ENCODE data around the gene EXOC3L4. TPM values are rescaled to one million over a fixed set of nuclear protein-coding genes. Genes with fewer than 3 reads are reported as not detected.

EXOC3L4 gene
- total and polyA plus RNA-seq, 2 donors (not counting 1 experiment from before 2014, with no cell fraction given): 0.39 to 0.50 TPM

DNA sequence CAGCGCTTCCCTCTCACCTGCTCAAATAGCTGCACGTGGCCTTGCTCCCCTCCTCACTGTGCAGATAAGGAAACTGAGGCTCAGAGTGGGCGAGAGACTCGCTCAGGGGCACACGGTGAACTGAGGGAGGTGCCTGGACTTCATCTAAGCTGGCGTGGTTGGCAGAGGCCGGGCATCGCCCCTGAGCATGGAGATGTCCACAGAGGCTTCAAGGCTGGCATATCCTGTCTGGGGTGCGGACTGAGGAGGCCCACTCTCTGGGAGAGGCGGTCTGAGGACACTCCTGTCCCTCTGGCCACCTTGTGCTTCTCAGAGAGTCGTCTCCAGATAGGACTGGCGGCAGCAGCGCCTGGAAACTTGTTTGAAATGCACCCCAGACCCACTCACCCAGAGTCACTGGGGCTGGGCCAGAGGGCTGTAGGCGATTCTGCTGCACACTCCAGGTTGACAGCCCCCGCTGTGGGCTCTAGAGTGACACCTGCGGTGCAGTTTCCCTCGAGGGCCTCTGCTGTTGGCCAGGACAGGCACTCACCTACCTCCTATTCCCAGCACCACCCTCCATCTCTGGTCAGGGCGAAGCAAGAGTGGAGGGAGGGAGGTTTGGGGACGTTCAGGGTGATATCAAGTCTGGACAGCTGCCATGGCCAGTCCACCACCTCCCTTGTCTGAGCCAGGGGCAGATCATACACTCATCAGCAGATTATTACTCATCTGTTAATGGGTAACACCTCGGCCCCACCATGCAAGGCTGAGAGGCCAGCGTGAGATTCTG is 21.7 kb upstream of the EXOC3L4 start:
- Histone ChIP-seq H3K79me2 (ENCODE audit: control insufficient read depth, insufficient read depth, low read length) (no peaks in the 10 kb centered on the region), H3K4me3 (replicated peaks in 1 of 4; ENCODE audit: control extremely low read depth in 1 of 4, insufficient read depth in 1 of 4, low read depth in 3 of 4, low read length in 4 of 4) (no peak overlapping the region), H3K4me1 (ENCODE audit: control insufficient read depth, extremely low read depth, insufficient read depth, low read length) (peaks cover 4% of the 10 kb centered on the region), H3K27ac (ENCODE audit: insufficient read depth, low read length) (no peak overlapping the region), H3K9me3 (ENCODE audit: control insufficient read depth, insufficient read depth, low read depth, low read length) (no peaks in the 10 kb centered on the region), H3K4me2 (ENCODE audit: extremely low read depth, insufficient read depth, low read length) (no peak overlapping the region), H3K27me3 (ENCODE audit: control insufficient read depth, insufficient read depth, low read length) (no peaks in the 10 kb centered on the region), H3K36me3 (ENCODE audit: control insufficient read depth, insufficient read depth, low read length) (no peaks in the 10 kb centered on the region), H4K20me1 (ENCODE audit: control insufficient read depth, extremely low read depth, insufficient read depth, low read length) (no peaks in the 10 kb centered on the region), H2AFZ (ENCODE audit: low read length) (no peak overlapping the region), H3K9ac (ENCODE audit: insufficient read depth, low read length) (no peak overlapping the region)
- TF ChIP-seq, protein P1, sequence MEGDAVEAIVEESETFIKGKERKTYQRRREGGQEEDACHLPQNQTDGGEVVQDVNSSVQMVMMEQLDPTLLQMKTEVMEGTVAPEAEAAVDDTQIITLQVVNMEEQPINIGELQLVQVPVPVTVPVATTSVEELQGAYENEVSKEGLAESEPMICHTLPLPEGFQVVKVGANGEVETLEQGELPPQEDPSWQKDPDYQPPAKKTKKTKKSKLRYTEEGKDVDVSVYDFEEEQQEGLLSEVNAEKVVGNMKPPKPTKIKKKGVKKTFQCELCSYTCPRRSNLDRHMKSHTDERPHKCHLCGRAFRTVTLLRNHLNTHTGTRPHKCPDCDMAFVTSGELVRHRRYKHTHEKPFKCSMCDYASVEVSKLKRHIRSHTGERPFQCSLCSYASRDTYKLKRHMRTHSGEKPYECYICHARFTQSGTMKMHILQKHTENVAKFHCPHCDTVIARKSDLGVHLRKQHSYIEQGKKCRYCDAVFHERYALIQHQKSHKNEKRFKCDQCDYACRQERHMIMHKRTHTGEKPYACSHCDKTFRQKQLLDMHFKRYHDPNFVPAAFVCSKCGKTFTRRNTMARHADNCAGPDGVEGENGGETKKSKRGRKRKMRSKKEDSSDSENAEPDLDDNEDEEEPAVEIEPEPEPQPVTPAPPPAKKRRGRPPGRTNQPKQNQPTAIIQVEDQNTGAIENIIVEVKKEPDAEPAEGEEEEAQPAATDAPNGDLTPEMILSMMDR (conservative IDR thresholded peaks at IDR 0.05 in 1 of 2, IDR thresholded peaks at IDR 0.05 in 1 of 2; ENCODE audit: low read depth in 1 of 2, low read length in 2 of 2): no peak
- TF ChIP-seq EZH2 (IDR thresholded peaks at IDR 0.05; ENCODE audit: low read length, missing control alignments): no peak
- DNase-seq (ENCODE audit: low read depth in 2 of 2): no peak

DNA sequence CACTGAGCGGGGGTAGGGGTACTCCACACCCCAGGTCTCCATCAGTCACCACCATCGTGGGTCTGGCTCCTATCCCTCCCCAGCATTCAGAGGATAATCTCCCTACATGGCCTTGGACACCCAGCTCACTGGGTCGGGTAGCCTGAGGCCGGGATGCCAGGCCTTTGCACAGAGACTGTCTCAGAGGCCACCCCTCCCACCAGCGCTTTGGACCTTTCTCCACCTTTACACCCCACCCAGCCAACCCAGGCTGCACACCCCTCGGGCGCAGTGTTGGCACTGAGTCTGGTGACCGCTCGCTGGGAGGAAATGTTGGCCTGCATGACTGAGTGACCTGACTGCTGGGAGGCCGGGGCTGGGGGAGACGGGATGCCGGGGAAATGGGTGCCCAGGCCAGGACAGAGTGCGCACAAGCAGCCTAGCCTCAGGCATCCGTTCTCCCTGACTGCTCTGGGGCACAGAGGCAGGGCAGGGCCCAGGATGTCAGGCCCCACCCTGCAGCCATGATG is 21.1 kb upstream of the EXOC3L4 start:
- Histone ChIP-seq H3K4me1 (ENCODE audit: control insufficient read depth, extremely low read depth, insufficient read depth, low read length) (peaks cover 4% of the 10 kb centered on the region), H3K79me2 (ENCODE audit: control insufficient read depth, insufficient read depth, low read length) (no peaks in the 10 kb centered on the region), H3K36me3 (ENCODE audit: control insufficient read depth, insufficient read depth, low read length) (no peaks in the 10 kb centered on the region), H2AFZ (ENCODE audit: low read length) (no peak overlapping the region), H3K27ac (ENCODE audit: insufficient read depth, low read length) (no peak overlapping the region), H4K20me1 (ENCODE audit: control insufficient read depth, extremely low read depth, insufficient read depth, low read length) (no peaks in the 10 kb centered on the region), H3K27me3 (ENCODE audit: control insufficient read depth, insufficient read depth, low read length) (no peaks in the 10 kb centered on the region), H3K4me2 (ENCODE audit: extremely low read depth, insufficient read depth, low read length) (no peak overlapping the region), H3K4me3 (replicated peaks in 1 of 4; ENCODE audit: control extremely low read depth in 1 of 4, insufficient read depth in 1 of 4, low read depth in 3 of 4, low read length in 4 of 4) (no peak overlapping the region), H3K9ac (ENCODE audit: insufficient read depth, low read length) (no peak overlapping the region), H3K9me3 (ENCODE audit: control insufficient read depth, insufficient read depth, low read depth, low read length) (no peaks in the 10 kb centered on the region)
- no peak for DNase-seq (ENCODE audit: low read depth in 2 of 2)
- TF ChIP-seq, protein P1 (conservative IDR thresholded peaks at IDR 0.05 in 1 of 2, IDR thresholded peaks at IDR 0.05 in 1 of 2; ENCODE audit: low read depth in 1 of 2, low read length in 2 of 2): no peak
- TF ChIP-seq EZH2 (IDR thresholded peaks at IDR 0.05; ENCODE audit: low read length, missing control alignments): no peak

DNA sequence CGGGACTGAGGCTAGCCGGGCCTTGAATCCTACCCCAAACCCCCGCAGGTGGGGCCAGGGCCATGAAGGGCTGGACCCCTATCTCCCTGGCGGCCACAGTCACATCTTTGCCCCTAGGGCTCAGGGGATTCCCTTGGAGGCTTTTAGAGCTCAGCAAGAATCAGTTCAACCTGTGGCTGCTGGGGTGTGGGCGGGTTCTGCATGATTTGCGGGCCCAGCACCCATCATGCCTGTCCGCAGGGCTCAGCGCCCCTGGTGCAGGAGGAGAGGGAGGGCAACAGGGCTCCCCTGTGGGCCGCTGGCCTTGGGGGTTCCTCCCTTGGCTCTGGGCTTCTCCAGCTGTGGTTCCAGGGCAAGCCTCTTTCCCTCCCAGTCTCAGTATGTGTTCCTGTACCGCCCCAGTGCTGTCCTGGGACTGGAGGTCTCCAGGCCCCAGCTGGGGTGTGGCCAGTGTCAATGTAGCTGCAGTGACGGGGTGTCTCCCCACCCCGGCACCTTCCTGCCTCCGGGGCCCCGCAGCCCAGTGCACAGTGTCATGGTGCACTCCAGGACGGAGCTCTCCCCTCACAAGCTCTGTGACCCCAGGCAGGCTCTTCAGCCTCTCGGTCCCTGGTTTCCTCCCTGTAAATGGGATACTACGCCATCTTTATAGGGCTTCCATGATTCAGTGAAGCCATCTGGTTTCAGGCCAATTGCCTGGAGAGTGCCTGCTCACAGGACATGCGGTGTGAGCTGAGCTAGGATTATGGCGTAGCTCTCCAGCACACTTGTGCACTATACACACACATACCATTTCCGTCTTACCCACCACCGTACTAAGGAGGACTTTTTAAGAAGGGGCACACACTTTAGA is 20.4 kb upstream of the EXOC3L4 start:
- H3K36me3 ChIP-seq (ENCODE audit: control insufficient read depth, insufficient read depth, low read length): no peaks in the 10 kb centered on the region
- H3K9me3 ChIP-seq (ENCODE audit: control insufficient read depth, insufficient read depth, low read depth, low read length): no peaks in the 10 kb centered on the region
- H2AFZ ChIP-seq (ENCODE audit: low read length): no peak overlapping the region
- H3K27ac ChIP-seq (ENCODE audit: insufficient read depth, low read length): no peak overlapping the region
- no peak overlapping the region for H3K9ac ChIP-seq (ENCODE audit: insufficient read depth, low read length)
- TF ChIP-seq EZH2 (IDR thresholded peaks at IDR 0.05; ENCODE audit: low read length, missing control alignments): no peak
- TF ChIP-seq, protein P1 (conservative IDR thresholded peaks at IDR 0.05 in 1 of 2, IDR thresholded peaks at IDR 0.05 in 1 of 2; ENCODE audit: low read depth in 1 of 2, low read length in 2 of 2): no peak
- H3K79me2 ChIP-seq (ENCODE audit: control insufficient read depth, insufficient read depth, low read length): no peaks in the 10 kb centered on the region
- no peak for DNase-seq (ENCODE audit: low read depth in 2 of 2)
- no peaks in the 10 kb centered on the region for H4K20me1 ChIP-seq (ENCODE audit: control insufficient read depth, extremely low read depth, insufficient read depth, low read length)
- no peak overlapping the region for H3K4me2 ChIP-seq (ENCODE audit: extremely low read depth, insufficient read depth, low read length)
- H3K4me3 ChIP-seq (replicated peaks in 1 of 4; ENCODE audit: control extremely low read depth in 1 of 4, insufficient read depth in 1 of 4, low read depth in 3 of 4, low read length in 4 of 4): no peak overlapping the region
- H3K4me1 ChIP-seq (ENCODE audit: control insufficient read depth, extremely low read depth, insufficient read depth, low read length): peaks cover 4% of the 10 kb centered on the region
- H3K27me3 ChIP-seq (ENCODE audit: control insufficient read depth, insufficient read depth, low read length): no peaks in the 10 kb centered on the region
